NCI-H82 treated with DMSO at 0.1 percent for 48 hours (cell line): Measurements from ENCODE around the gene B3GLCT.
"Not testable (repeated sequence)": the region's sequence is repeated elsewhere in the genome, so short reads cannot be mapped to it uniquely, and the experiment has no call there.

Experiments used
- DNase-seq: peaks from one replicate; lab custom pipeline; 2025; ENCODE audit not compliant: unreplicated experiment; lab: John Stamatoyannopoulos, UW

B3GLCT gene

DNA sequence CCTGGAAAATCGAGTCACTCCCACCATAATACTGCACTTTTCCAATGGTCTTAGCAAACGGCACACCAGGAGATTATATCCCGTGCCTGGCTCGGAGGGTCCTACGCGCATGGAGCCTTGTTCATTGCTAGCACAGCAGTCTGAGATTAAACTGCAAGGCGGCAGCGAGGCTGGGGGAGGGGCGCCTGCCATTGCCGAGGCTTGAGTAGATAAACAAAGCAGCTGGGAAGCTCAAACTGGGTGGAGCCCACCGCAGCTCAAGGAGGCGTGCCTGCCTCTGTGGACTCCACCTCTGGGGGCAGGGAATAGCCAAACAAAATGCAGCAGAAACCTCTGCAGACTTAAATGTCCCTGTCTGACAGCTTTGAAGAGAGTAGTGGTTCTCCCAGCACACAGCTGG, 141.1 kb downstream of the B3GLCT start:
- not testable (repeated sequence) for DNase-seq

DNA sequence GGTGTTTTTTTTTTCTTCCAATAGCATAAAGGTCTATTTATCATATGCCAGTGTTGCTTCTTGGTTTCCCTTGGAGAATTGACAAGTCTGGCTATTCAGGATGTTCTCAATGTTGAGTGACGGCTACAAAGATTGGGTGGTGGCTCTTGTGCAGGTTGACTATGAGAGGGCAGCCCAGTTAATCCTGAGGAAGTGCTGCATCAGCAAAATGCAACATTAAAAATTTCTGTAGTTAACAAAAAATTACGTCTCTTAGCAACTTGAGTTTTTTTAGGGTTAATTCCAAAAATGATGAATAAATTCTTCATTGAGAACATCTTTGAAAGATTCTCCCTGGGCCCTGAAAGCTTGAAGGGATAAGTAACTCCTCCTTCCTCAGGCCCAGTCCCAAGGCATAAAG, 147.1 kb downstream of the B3GLCT start:
- no peak for DNase-seq

DNA sequence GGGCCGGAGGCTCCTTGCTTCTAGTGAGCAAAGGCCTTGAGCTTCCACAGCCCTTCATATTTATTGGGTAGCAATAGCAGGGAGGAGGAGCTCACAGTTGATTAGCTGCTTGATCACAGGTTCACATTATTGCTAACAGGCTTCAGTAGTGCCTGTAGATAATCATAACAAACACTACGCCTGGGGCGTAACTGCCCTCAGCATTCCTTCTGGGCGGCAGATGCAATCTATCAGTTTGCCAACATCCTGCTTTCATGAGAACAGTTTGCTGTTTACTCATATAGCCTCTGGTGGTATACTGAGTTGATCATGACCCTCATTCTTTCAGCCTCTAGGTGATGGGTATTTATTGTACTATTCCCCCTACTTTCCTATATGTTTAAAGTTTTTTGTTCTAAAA, 149.4 kb downstream of the B3GLCT start:
- no peak for DNase-seq

GRCh38 chr13:31350560-31350959, 150.8 kb downstream of the B3GLCT start:
- DNase-seq, result no peak

GRCh38 chr13:31351376-31351775, 151.6 kb downstream of the B3GLCT start:
- no peak for DNase-seq

- no peak for DNase-seq
Observed at GRCh38 chr13:31352467-31352866, 152.7 kb downstream of the B3GLCT start.

GRCh38 chr13:31355001-31355400, 155.2 kb downstream of the B3GLCT start:
- no peak for DNase-seq

- DNase-seq, result no peak
Observed at GRCh38 chr13:31356991-31357390, 157.2 kb downstream of the B3GLCT start.

- no peak for DNase-seq
Observed at GRCh38 chr13:31357581-31357980, 157.8 kb downstream of the B3GLCT start.

- no peak for DNase-seq
Observed at GRCh38 chr13:31361673-31362072, 161.9 kb downstream of the B3GLCT start.

DNA sequence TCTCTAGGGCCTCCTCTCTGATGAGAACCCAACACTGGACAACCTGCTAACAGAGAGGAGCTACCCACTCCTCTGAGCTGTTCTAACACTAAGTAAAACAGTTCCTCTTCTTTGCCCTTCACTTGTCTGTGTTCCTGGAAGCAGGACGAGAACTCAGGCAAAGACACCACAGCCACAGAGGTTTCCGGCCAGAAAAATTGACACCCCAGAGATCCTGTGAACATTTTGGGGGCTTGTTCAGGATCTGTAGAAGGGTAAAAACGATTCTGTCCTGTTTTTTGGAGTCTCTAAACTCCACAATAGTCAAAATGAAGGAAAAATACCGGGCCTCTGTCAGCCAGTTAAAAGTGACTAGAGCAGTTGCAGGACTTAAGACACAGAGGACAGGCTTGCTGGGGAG, 165.9 kb downstream of the B3GLCT start:
- DNase-seq, result no peak

DNA sequence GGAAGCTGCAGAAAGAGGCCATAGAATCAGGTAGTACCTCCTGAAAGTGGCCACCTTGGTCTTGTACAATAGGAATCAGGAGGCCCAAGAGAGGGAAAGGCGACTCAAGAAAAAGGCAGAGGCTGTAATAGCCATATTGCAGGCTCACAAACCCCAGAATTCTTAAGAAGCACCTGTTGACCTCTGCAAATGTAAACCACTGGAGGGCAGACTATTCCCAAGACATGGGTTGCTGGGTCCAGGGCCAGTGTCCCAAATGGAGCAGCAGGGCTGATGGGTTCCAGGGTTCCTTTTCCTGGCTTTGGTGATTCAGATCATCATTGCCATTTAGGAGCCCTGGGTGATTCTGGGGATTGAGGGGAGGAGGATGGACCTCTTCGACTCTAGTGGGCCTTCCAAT, 167.6 kb downstream of the B3GLCT start:
- no peak for DNase-seq

DNA sequence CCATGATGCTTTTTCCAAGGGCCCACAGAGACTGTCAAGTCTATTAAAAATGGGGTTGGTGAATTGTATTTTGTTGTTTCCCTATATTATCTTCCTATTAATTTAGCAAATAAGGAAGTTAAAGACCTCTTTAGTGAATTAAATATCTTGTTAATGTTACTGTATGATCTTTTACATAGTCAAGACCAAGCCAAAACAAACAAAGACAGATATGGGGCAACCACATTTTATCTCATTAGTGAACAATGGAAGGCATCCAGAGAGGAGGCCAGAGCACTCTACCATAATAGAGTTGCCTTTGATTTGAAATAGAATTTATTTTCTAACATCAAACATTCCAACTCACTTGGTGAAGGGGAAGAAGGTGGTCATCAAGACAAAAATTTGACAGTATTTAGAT, 169.4 kb downstream of the B3GLCT start:
- no peak for DNase-seq

DNA sequence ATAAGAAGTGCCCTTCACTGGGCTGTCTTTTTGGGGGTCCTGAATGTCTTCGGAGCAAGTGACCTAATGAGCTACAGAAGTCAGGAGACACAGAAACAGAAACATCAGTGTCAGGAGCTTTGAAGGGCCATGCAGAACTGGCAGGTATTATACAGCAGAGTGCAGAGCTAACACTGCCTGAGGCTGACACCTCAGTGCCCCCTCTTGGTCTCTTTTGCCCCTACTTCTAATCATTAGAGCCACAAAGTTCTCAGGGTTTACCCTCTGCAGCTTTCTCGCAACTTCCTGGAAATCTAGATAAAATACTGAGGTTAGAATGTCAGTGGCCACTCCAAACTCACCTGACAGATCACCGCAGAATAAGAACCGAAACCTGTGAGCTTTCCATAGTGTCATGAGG, 172.7 kb downstream of the B3GLCT start:
- DNase-seq, result no peak

DNA sequence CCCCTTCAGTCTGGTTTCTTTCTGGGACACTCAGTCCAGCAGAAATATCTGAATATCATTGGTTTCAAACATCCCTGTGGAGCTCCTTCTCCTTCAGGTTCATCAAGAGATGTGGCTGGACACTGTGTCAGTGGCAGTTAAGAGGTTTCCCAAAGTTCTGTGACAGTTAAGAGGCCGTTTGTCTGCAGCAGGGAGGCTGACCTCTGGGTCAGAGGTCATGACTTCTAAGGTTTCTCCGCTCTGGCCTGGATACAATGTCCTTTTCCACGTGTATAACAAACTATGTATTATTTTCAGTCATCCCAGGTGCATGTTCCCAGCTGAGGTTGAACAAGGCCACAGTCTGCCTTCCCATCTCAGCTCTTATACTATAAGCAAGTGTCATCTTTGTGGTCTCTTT, 174.9 kb downstream of the B3GLCT start:
- DNase-seq, result no peak

DNA sequence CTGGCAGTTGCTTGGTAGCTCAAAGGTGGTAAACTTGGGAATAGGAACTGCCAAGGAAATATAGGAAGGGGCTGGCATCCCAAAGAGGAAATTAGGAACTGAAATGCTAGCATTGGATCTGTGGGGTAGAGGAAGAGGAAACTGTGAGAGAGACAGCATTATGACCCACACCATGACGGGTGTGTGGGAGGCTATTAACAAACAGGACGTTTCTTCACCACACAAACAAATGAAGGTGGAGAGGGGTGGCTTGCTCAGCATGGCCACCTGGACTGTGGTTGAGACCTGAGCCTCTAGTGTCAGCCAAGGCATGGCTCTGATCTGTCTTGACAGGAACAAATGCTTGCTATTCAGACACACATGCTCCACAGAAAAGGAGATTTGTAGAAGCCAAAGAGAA, 178.2 kb downstream of the B3GLCT start:
- DNase-seq, result no peak

GRCh38 chr13:31380715-31381114, 180.9 kb downstream of the B3GLCT start:
- no peak for DNase-seq
